GM12801 (cell line): ENCODE data around the gene LPP.

Source experiments
- CTCF ChIP-seq: IDR thresholded peaks from one replicate; pipeline ENCODE4 v1.5.1; 2011; ENCODE audit warnings: control low read depth; ENCODE audit not compliant: insufficient read length; ENCODE audit errors: extremely low read depth

Gene LPP

GRCh38 chr3:188553569-188553968, 399.6 kb downstream of the LPP start:
- no peak for TF ChIP-seq CTCF

DNA sequence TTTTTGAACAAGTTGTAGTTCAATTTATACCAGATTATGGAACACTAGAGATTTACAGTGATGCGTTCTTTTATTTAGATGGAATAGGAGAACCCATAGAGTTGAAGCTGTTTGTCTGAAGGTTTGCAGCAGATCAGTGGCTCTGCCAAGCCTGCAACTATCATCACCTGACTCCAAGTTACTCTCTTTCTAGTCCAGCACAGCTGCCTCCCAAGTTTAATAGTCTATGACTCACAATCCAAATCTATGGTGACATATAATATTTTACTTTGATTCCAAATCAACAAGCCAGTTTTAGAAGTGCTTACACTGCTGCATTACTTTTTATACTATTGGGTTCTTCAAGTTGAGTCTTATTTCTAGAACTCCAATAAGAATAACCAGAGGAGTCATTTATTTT, 400.4 kb downstream of the LPP start:
- no peak for TF ChIP-seq CTCF

- TF ChIP-seq CTCF, result no peak
Measured at GRCh38 chr3:188557235-188557634, 403.3 kb downstream of the LPP start.

GRCh38 chr3:188558343-188559071, 404.6 kb downstream of the LPP start:
- TF ChIP-seq CTCF, result no peak

DNA sequence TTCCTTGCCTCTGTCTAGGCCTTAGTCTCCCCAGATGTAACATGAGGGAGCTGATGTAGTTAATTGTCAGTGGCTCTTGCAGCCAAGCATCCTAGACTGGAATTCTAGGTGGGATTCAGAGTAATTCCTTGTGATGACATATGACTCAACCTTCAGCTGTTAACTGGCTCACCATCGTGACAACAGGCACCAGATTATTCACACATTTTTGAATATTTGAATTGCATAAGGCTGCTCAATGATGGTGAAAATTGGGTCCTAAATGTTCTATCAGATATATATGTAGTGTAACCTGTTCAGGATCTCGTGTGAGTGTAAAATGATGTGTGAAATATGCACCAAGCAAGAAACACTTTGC, 405.1 kb downstream of the LPP start:
- no peak for TF ChIP-seq CTCF

DNA sequence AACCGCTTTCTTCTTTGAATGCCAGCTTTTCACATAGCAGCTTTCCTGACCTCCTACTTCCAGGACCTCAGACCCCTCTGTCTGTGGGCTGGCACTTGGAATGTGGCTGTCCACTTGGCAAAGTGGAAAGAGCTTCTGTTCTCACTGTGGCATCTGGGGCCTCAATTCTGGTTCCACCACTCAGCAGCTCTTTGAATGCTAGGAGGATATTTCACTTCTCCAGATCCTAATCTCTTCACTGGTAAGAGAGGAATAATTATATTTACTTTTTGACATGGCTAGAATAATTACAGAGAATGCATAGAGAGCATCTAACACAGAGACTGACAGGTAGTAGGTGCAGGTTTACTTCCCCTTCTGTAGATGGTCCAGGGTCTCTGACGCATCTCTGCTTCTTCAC, 405.9 kb downstream of the LPP start:
- no peak for TF ChIP-seq CTCF

DNA sequence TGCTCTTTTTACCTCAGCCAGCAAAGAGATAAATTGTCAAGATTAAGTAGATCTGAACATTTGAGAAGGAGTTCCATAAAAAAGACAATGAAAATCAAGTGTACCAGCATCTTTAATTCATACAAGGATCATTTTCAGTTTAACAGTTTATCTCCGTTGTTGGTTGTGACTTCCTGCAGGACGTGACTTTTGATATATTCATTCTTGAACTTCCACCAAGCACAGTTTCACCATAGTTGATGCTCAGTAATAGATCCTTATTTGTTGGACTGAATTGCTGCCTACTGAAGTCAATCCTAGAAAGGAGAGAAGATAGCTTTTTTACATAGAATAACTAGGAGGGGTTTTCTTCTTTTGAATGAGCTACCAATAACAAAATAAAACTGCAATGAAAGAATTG, 408.2 kb downstream of the LPP start:
- TF ChIP-seq CTCF, result no peak
